ENCODE measurements around the gene DLEU7.
A peak's percentile ranks its signal among the peaks of the same experiment; 100 is the strongest.

DLEU7 gene

GRCh38 chr13:50843257-50844083, at the start of gene DLEU7:
TSS of gene DLEU7 (minus strand) at chr13:50843692. CDS start at chr13:50843646, 46 bp downstream.
- Histone ChIP-seq H3K4me3 (ENCODE audit: low read length) (peak within 1 kb of the TSS; percentile 50), H2AFZ (ENCODE audit: low read depth, low read length) (peak within 1 kb of the TSS; percentile 84), H3K9me3 (ENCODE audit: low read length) (no peaks in the 10 kb centered on the region), H3K36me3 (ENCODE audit: insufficient read depth, low read length) (no peaks in the 10 kb centered on the region), H3K4me1 (ENCODE audit: insufficient read depth, low read length) (peaks cover 28% of the 10 kb centered on the region), H3K27me3 (ENCODE audit: insufficient read depth, low read length) (no peaks in the 10 kb centered on the region)

- H3K4me3 ChIP-seq (ENCODE audit: low read length) = no peak overlapping the region
- no peaks in the 10 kb centered on the region for H3K9me3 ChIP-seq (ENCODE audit: low read length)
- peaks cover 10% of the 10 kb centered on the region for H3K4me1 ChIP-seq (ENCODE audit: insufficient read depth, low read length)
- H3K27me3 ChIP-seq (ENCODE audit: insufficient read depth, low read length) = no peaks in the 10 kb centered on the region
- H3K36me3 ChIP-seq (ENCODE audit: insufficient read depth, low read length) = no peaks in the 10 kb centered on the region
- no peak overlapping the region for H2AFZ ChIP-seq (ENCODE audit: low read depth, low read length)
Measured at GRCh38 chr13:50892210-50892944, 48.9 kb upstream of the DLEU7 start.

- no peaks in the 10 kb centered on the region for H3K27me3 ChIP-seq (ENCODE audit: insufficient read depth, low read length)
Measured at GRCh38 chr13:50891206-50891605, 47.7 kb upstream of the DLEU7 start.

GRCh38 chr13:50889317-50889716, 45.8 kb upstream of the DLEU7 start:
- peaks cover 10% of the 10 kb centered on the region for H3K4me1 ChIP-seq (ENCODE audit: insufficient read depth, low read length)
- H3K9me3 ChIP-seq (ENCODE audit: low read length) = no peaks in the 10 kb centered on the region
- no peak overlapping the region for H3K4me3 ChIP-seq (ENCODE audit: low read length)
- no peaks in the 10 kb centered on the region for H3K27me3 ChIP-seq (ENCODE audit: insufficient read depth, low read length)
- H3K36me3 ChIP-seq (ENCODE audit: insufficient read depth, low read length) = no peaks in the 10 kb centered on the region
- no peak overlapping the region for H2AFZ ChIP-seq (ENCODE audit: low read depth, low read length)

More at GRCh38 chr13:50891206-50891605, 47.7 kb upstream of the DLEU7 start:
- Histone ChIP-seq H3K4me1 (ENCODE audit: insufficient read depth, low read length) (peaks cover 10% of the 10 kb centered on the region), H3K9me3 (ENCODE audit: low read length) (no peaks in the 10 kb centered on the region), H3K4me3 (ENCODE audit: low read length) (no peak overlapping the region), H3K36me3 (ENCODE audit: insufficient read depth, low read length) (no peaks in the 10 kb centered on the region), H2AFZ (ENCODE audit: low read depth, low read length) (no peak overlapping the region)

GRCh38 chr13:50888362-50888761, 44.9 kb upstream of the DLEU7 start:
- Histone ChIP-seq H3K36me3 (ENCODE audit: insufficient read depth, low read length) (no peaks in the 10 kb centered on the region), H3K4me1 (ENCODE audit: insufficient read depth, low read length) (peaks cover 5% of the 10 kb centered on the region), H3K9me3 (ENCODE audit: low read length) (no peaks in the 10 kb centered on the region), H2AFZ (ENCODE audit: low read depth, low read length) (no peak overlapping the region), H3K4me3 (ENCODE audit: low read length) (no peak overlapping the region), H3K27me3 (ENCODE audit: insufficient read depth, low read length) (no peaks in the 10 kb centered on the region)

- Histone ChIP-seq H3K4me3 (ENCODE audit: low read length) (no peak overlapping the region), H3K9me3 (ENCODE audit: low read length) (no peaks in the 10 kb centered on the region), H3K36me3 (ENCODE audit: insufficient read depth, low read length) (no peaks in the 10 kb centered on the region), H3K27me3 (ENCODE audit: insufficient read depth, low read length) (no peaks in the 10 kb centered on the region), H2AFZ (ENCODE audit: low read depth, low read length) (no peak overlapping the region), H3K4me1 (ENCODE audit: insufficient read depth, low read length) (no peaks in the 10 kb centered on the region)
Measured at GRCh38 chr13:50887151-50887550, 43.7 kb upstream of the DLEU7 start.

GRCh38 chr13:50884265-50884664, 40.8 kb upstream of the DLEU7 start:
- Histone ChIP-seq H3K4me1 (ENCODE audit: insufficient read depth, low read length) (no peaks in the 10 kb centered on the region), H3K27me3 (ENCODE audit: insufficient read depth, low read length) (no peaks in the 10 kb centered on the region), H3K9me3 (ENCODE audit: low read length) (no peaks in the 10 kb centered on the region), H3K36me3 (ENCODE audit: insufficient read depth, low read length) (no peaks in the 10 kb centered on the region), H3K4me3 (ENCODE audit: low read length) (no peak overlapping the region), H2AFZ (ENCODE audit: low read depth, low read length) (no peak overlapping the region)

- Histone ChIP-seq H3K27me3 (ENCODE audit: insufficient read depth, low read length) (no peaks in the 10 kb centered on the region), H2AFZ (ENCODE audit: low read depth, low read length) (no peak overlapping the region), H3K4me3 (ENCODE audit: low read length) (no peak overlapping the region), H3K4me1 (ENCODE audit: insufficient read depth, low read length) (no peaks in the 10 kb centered on the region), H3K36me3 (ENCODE audit: insufficient read depth, low read length) (no peaks in the 10 kb centered on the region), H3K9me3 (ENCODE audit: low read length) (no peaks in the 10 kb centered on the region)
Measured at GRCh38 chr13:50883728-50884127, 40.2 kb upstream of the DLEU7 start.

GRCh38 chr13:50882816-50883435, 39.4 kb upstream of the DLEU7 start:
- no peak overlapping the region for H2AFZ ChIP-seq (ENCODE audit: low read depth, low read length)
- no peak overlapping the region for H3K4me3 ChIP-seq (ENCODE audit: low read length)
- H3K36me3 ChIP-seq (ENCODE audit: insufficient read depth, low read length) = no peaks in the 10 kb centered on the region
- no peaks in the 10 kb centered on the region for H3K4me1 ChIP-seq (ENCODE audit: insufficient read depth, low read length)
- no peaks in the 10 kb centered on the region for H3K27me3 ChIP-seq (ENCODE audit: insufficient read depth, low read length)
- no peaks in the 10 kb centered on the region for H3K9me3 ChIP-seq (ENCODE audit: low read length)

GRCh38 chr13:50873991-50874390, 30.5 kb upstream of the DLEU7 start:
- Histone ChIP-seq H2AFZ (ENCODE audit: low read depth, low read length) (no peak overlapping the region), H3K4me3 (ENCODE audit: low read length) (no peak overlapping the region), H3K9me3 (ENCODE audit: low read length) (no peaks in the 10 kb centered on the region)

GRCh38 chr13:50873467-50873866, 30.0 kb upstream of the DLEU7 start:
- H3K9me3 ChIP-seq (ENCODE audit: low read length) = no peaks in the 10 kb centered on the region

More at GRCh38 chr13:50873991-50874390, 30.5 kb upstream of the DLEU7 start:
- H3K4me1 ChIP-seq (ENCODE audit: insufficient read depth, low read length) = no peaks in the 10 kb centered on the region
- H3K36me3 ChIP-seq (ENCODE audit: insufficient read depth, low read length) = no peaks in the 10 kb centered on the region
- H3K27me3 ChIP-seq (ENCODE audit: insufficient read depth, low read length) = no peaks in the 10 kb centered on the region

GRCh38 chr13:50871405-50871804, 27.9 kb upstream of the DLEU7 start:
- no peaks in the 10 kb centered on the region for H3K27me3 ChIP-seq (ENCODE audit: insufficient read depth, low read length)
- no peaks in the 10 kb centered on the region for H3K36me3 ChIP-seq (ENCODE audit: insufficient read depth, low read length)
- H3K4me3 ChIP-seq (ENCODE audit: low read length) = no peak overlapping the region
- H3K9me3 ChIP-seq (ENCODE audit: low read length) = no peaks in the 10 kb centered on the region
- peaks cover 6% of the 10 kb centered on the region for H3K4me1 ChIP-seq (ENCODE audit: insufficient read depth, low read length)
- no peak overlapping the region for H2AFZ ChIP-seq (ENCODE audit: low read depth, low read length)

More at GRCh38 chr13:50873467-50873866, 30.0 kb upstream of the DLEU7 start:
- no peaks in the 10 kb centered on the region for H3K36me3 ChIP-seq (ENCODE audit: insufficient read depth, low read length)
- no peaks in the 10 kb centered on the region for H3K27me3 ChIP-seq (ENCODE audit: insufficient read depth, low read length)
- H2AFZ ChIP-seq (ENCODE audit: low read depth, low read length) = no peak overlapping the region
- H3K4me3 ChIP-seq (ENCODE audit: low read length) = no peak overlapping the region
- no peaks in the 10 kb centered on the region for H3K4me1 ChIP-seq (ENCODE audit: insufficient read depth, low read length)

GRCh38 chr13:50867637-50867945, 24.1 kb upstream of the DLEU7 start:
- H3K4me1 ChIP-seq (ENCODE audit: insufficient read depth, low read length) = peaks cover 6% of the 10 kb centered on the region
- H2AFZ ChIP-seq (ENCODE audit: low read depth, low read length) = no peak overlapping the region
- H3K27me3 ChIP-seq (ENCODE audit: insufficient read depth, low read length) = no peaks in the 10 kb centered on the region
- H3K36me3 ChIP-seq (ENCODE audit: insufficient read depth, low read length) = no peaks in the 10 kb centered on the region
- H3K4me3 ChIP-seq (ENCODE audit: low read length) = no peak overlapping the region
- no peaks in the 10 kb centered on the region for H3K9me3 ChIP-seq (ENCODE audit: low read length)

Measured in neuron (in vitro differentiated cells).